Cardiac muscle cell (in vitro differentiated cells and primary cell): ENCODE results near the gene KANSL2. TPM values are rescaled to one million over a fixed set of nuclear protein-coding genes. Genes with fewer than 3 reads are reported as not detected.
"Not testable (repeated sequence)": the region's sequence is repeated elsewhere in the genome, so short reads cannot be mapped to it uniquely, and the experiment has no call there.

ENCODE experiments used
- DNase-seq, 2 donors: peaks; one replicate each; pipeline versions ENCODE4 v3.0.0 to v3.0.0-alpha.2; 2010 to 2017; ENCODE audit warnings: low read depth in 1 of 2, low spot score in 1 of 2
- H3K27ac ChIP-seq: fragments of 200-600 bp; sonication (generic); 2 replicates; pipeline ENCODE4 v1.5.1; 2016
- H3K27me3 ChIP-seq: fragments of 200-600 bp; sonication (generic); 2 replicates; pipeline ENCODE4 v1.6.0; 2016; ENCODE audit warnings: control low read depth
- H3K36me3 ChIP-seq: fragments of 200-600 bp; sonication (generic); 2 replicates; pipeline ENCODE4 v1.5.1; 2016; ENCODE audit warnings: control low read depth
- H3K4me1 ChIP-seq: fragments of 200-600 bp; sonication (generic); 2 replicates; pipeline ENCODE4 v1.8.1; 2017; ENCODE audit warnings: low read depth, mild to moderate bottlenecking, mixed run types
- H3K4me3 ChIP-seq: fragments of 200-600 bp; sonication (generic); 2 replicates; pipeline ENCODE4 v1.5.1; 2016; ENCODE audit warnings: mild to moderate bottlenecking
- H3K9me3 ChIP-seq: fragments of 200-600 bp; sonication (generic); 2 replicates; pipeline ENCODE4 v1.5.1; 2017; ENCODE audit warnings: low read depth, mild to moderate bottlenecking, control low read depth
- CTCF ChIP-seq: IDR thresholded peaks from 2 replicates; pipeline ENCODE4 v1.5.1; 2012; ENCODE audit warnings: low read depth, mild to moderate bottlenecking, low read length
- polyA plus RNA-seq: library from polyadenylated mRNA; unstranded; fragments of >200 nt; fragmentation: Nextera tagmentation; extraction: Ambion mirVana; gene quantifications from 2 replicates; pipeline ENCODE4 v1.2.1, GENCODE V29; 2016
- total RNA-seq: library from RNA; depleted of rRNA; stranded (reverse); fragments of >200 nt; gene quantifications from 2 replicates; pipeline ENCODE4 v1.2.3, GENCODE V29; 2016

The KANSL2 gene
- total and polyA plus RNA-seq, 2 experiments from 2014 or later: 34.5 to 40.8 TPM

- H3K27me3 ChIP-seq: no peaks in the 10 kb centered on the region
- H3K4me1 ChIP-seq: no peaks in the 10 kb centered on the region
- no peak for DNase-seq
- H3K9me3 ChIP-seq: no peaks in the 10 kb centered on the region
- no peak for TF ChIP-seq CTCF
- H3K36me3 ChIP-seq: no peaks in the 10 kb centered on the region
- no peak overlapping the region for H3K4me3 ChIP-seq
- H3K27ac ChIP-seq: no peak overlapping the region
Measured at GRCh38 chr12:48640428-48640827, 41.6 kb downstream of the KANSL2 start.

DNA sequence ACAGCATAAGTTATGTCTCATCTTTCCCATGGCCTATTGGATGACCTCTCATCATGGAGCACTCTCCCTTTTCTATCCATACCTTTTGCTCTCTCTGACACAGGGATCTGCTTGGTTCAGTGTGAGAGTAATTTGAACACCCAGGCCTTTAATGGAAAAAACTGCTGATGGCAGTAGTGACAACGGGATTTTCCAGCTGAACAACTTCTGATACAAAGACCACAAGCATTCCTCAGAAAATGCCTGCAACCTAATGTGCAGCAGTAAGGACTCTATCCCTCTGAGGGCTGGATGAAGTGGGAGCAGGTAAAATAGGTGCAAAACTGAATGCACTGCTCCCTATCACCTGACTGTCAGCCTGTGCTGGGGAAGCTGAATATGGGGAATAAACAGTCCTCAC lies 51.0 kb downstream of the KANSL2 start:
- no peak overlapping the region for H3K4me3 ChIP-seq
- H3K27ac ChIP-seq: no peak overlapping the region
- TF ChIP-seq CTCF: no peak
- no peaks in the 10 kb centered on the region for H3K36me3 ChIP-seq
- H3K9me3 ChIP-seq: no peaks in the 10 kb centered on the region
- no peak for DNase-seq
- no peaks in the 10 kb centered on the region for H3K4me1 ChIP-seq
- no peaks in the 10 kb centered on the region for H3K27me3 ChIP-seq

DNA sequence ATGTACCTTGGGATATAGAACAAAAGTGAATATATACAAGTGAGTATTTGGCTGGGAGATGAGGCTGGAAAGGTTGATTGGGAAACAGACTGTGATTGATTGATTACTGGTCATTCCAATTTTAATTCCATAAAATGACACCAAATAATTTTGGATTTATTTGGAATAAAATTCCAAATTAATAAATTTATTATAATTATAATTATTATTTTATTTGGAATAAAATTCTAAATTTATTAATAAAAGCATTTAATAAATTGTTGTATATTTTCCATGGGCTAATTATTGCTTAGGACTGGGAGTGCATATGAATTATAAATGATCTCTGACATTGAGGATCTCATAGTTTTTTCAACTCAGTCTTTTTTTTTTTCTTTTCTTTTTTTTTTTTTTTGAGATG lies 51.7 kb downstream of the KANSL2 start:
- Histone ChIP-seq H3K9me3 (no peaks in the 10 kb centered on the region), H3K4me3 (no peak overlapping the region), H3K4me1 (no peaks in the 10 kb centered on the region), H3K27me3 (no peaks in the 10 kb centered on the region), H3K36me3 (no peaks in the 10 kb centered on the region), H3K27ac (no peak overlapping the region)
- TF ChIP-seq CTCF: no peak
- no peak for DNase-seq

- Histone ChIP-seq H3K9me3 (no peaks in the 10 kb centered on the region), H3K36me3 (no peaks in the 10 kb centered on the region), H3K27ac (no peak overlapping the region), H3K4me1 (no peaks in the 10 kb centered on the region), H3K27me3 (no peaks in the 10 kb centered on the region), H3K4me3 (no peak overlapping the region)
- DNase-seq: no peak
- no peak for TF ChIP-seq CTCF
Measured at GRCh38 chr12:48629541-48629940, 52.5 kb downstream of the KANSL2 start.

GRCh38 chr12:48627556-48627955 lies 54.5 kb downstream of the KANSL2 start:
- H3K27me3 ChIP-seq: no peaks in the 10 kb centered on the region
- TF ChIP-seq CTCF: no peak
- no peaks in the 10 kb centered on the region for H3K9me3 ChIP-seq
- no peak overlapping the region for H3K4me3 ChIP-seq
- H3K27ac ChIP-seq: no peak overlapping the region
- no peaks in the 10 kb centered on the region for H3K4me1 ChIP-seq
- no peaks in the 10 kb centered on the region for H3K36me3 ChIP-seq
- no peak for DNase-seq

GRCh38 chr12:48622997-48623396 lies 59.0 kb downstream of the KANSL2 start:
- not testable (repeated sequence) for DNase-seq, H3K36me3 ChIP-seq, H3K27ac ChIP-seq, H3K27me3 ChIP-seq, H3K4me3 ChIP-seq, H3K9me3 ChIP-seq, H3K4me1 ChIP-seq
